SU-DHL-6 (cell line): ENCODE measurements around the gene SAFB.

Experiments used
- CTCF ChIP-seq: fragments of 200-600 bp; sonication (generic); IDR thresholded peaks from one replicate; pipeline ENCODE4 v1.5.1; 2017; ENCODE audit warnings: antibody characterized with exemption, mild to moderate bottlenecking, low read length, moderate library complexity; ENCODE audit not compliant: insufficient read depth, poor library complexity, severe bottlenecking
- EZH2phosphoT487 ChIP-seq: fragments of 200-600 bp; sonication (generic), shearing (Covaris generic); conservative IDR thresholded peaks from 2 replicates; pipeline ENCODE4 v1.6.1; 2018; ENCODE audit warnings: mild to moderate bottlenecking, antibody characterized with exemption, low read length, moderate library complexity, mixed read lengths

GRCh38 chr19:5592531-5593342 lies 30.1 kb upstream of the SAFB start:
- no peak for TF ChIP-seq CTCF
- no peak for TF ChIP-seq EZH2phosphoT487
